ENCODE data around the gene HIPK2.

HIPK2 gene

GRCh38 chr7:139695051-139695450, 82.7 kb downstream of the HIPK2 start:
- no peak for TF ChIP-seq CTCF (conservative IDR thresholded peaks at IDR 0.05)

DNA sequence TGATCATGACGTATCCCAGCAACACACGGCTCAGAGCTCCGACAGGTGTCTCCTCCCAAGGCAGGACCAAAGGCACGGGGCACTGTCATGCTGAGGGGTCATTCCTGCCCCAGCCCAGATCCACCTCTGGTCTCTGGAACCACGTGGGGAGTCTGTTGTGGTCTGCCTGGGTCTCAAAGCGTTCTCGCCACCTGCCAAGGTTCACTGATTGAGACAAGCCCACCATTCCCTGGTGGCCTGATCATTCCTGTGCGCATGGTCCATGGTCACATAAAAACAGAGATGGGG, 83.5 kb downstream of the HIPK2 start:
- no peak for TF ChIP-seq CTCF (conservative IDR thresholded peaks at IDR 0.05)
- H3K27ac ChIP-seq: peak overlapping the region; percentile 83

More at GRCh38 chr7:139695051-139695450, 82.7 kb downstream of the HIPK2 start:
- peak overlapping the region; percentile 83 for H3K27ac ChIP-seq

DNA sequence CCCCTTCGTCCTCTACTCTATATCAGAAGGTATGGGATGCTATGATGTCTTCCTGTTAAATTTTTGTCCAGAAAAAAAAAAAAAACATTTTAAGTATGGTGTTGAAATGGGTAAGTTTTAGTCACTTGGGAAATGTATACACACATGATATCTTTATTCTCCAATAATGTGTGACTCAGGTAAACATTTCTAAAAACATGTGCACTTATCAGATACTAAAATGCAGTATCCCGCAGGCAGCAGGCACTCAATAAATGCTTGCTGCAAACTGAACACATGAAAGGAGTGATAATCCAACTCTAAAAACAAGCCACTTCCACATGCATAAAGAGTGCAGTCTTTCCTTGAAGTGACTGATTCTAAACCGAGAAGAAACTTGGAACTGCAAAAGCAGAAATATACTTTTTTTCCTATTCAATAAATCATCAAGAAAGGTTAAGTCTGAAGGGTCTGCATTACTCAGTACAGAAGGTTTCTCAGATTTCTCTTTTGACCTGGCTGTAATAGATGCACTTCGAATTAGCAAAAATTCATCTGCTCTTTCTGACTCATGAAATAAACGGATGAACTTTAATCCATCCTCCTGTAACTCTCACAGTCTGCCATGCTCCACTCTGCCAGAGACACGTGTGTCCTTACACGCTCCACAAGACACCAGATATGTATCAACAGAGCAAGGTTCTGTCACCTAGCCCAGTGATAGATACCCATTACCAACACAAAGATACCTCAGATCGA, 84.0 kb downstream of the HIPK2 start:
- peak overlapping the region; percentile 83 for H3K27ac ChIP-seq
- no peak for TF ChIP-seq CTCF (conservative IDR thresholded peaks at IDR 0.05)

DNA sequence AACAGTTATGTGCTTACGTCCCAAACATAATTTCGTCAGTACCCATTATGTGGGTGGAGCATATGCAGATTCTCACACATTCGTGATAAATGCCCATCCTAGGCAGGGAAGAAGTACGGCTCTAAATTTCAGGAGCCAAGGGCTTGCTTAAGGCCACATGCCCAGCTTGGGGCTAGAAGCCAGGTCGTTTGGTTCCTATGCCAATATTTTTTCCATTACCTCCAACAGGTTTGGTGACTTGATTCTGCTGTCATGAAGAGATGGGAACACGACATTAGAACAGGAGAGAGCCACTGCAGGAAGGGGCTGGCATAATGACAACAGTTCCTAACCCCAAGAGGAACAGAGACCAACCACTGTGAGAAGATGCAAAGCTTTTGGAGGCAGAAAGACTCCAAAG, 85.1 kb downstream of the HIPK2 start:
- peak overlapping the region; percentile 83 for H3K27ac ChIP-seq
- TF ChIP-seq CTCF (conservative IDR thresholded peaks at IDR 0.05): no peak

DNA sequence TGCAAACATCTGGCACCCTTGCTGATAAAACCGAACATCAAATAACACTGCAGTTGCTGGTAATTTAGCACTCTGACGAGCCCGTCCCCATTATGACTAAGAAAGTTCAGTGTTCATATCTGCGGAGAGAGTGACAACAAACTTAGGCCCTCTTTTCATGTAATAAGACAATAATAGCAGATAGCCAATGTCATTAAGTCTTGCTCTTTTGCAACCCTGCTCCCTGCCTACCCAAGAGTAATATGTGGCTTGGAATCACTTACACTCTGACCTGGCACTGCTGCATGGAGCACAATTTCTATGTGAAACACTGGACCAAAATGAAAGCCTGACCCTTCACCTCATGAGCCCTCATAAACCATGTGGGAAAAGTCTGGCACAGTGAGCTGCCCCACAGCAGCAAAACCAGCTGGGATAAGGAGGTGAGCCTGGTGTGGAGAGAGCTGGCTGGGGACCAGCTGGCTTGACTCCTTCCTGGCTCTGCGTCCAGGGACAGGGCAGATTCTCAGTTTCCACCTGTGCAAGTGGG, 86.5 kb downstream of the HIPK2 start:
- H3K27ac ChIP-seq: peak overlapping the region; percentile 83
- no peak for TF ChIP-seq CTCF (conservative IDR thresholded peaks at IDR 0.05)

DNA sequence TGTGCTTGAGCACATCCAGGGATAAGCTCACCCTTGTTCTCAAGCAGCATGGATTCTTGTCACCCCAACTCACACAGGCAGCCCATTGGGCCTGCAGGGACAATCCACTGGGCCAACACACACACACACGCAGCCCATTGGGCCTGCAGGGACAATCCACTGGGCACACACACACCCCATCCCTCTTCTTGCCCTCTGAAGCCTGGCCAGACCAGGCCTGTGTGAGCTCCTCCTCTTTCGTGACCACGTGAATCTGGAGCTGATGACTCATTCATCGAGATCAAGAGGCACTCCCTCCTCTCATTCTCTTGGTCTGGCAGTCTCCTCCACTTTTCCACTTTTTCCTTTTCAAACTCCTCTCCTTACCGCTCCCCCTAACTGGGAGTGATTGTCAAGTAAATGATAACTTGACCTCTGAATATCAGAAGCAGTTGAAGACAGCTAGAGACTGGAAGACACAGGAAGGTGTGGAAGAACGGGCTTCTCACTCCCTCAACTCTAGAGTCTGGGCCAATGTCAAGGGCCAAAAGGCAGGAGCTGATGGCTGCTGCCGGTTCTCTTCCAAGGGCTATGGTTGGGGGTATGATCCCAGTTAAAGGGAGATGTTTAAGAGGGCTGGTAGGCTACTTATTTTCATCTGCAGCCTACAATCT, 89.7 kb downstream of the HIPK2 start:
- peak overlapping the region; percentile 5; the same call in 1 of the 2 replicates for H3K27ac ChIP-seq
- TF ChIP-seq CTCF (conservative IDR thresholded peaks at IDR 0.05): no peak

- H3K27ac ChIP-seq: peak overlapping the region; percentile 5; the same call in 1 of the 2 replicates
- no peak for TF ChIP-seq CTCF (conservative IDR thresholded peaks at IDR 0.05)
These were observed 90.4 kb downstream of the HIPK2 start for GRCh38 chr7:139687211-139687954.
